Stimulated activated CD8-positive, alpha-beta memory T cell treated with anti-CD3 and anti-CD28 coated beads, Interleukin-15, amount 100 ng/mL, for 1 hour (primary cell): ENCODE results near the gene ATP2C1.

Source experiments
- DNase-seq: peaks from one replicate; pipeline ENCODE4 v3.0.0-alpha.2; 2020; ENCODE audit warnings: low read depth

The ATP2C1 gene

GRCh38 chr3:130895690-130896488, 2.0 kb downstream of the ATP2C1 start:
- no peak for DNase-seq

- no peak for DNase-seq
Measured at GRCh38 chr3:130897316-130897715, 3.4 kb downstream of the ATP2C1 start.

GRCh38 chr3:130900959-130901358, 7.1 kb downstream of the ATP2C1 start:
- DNase-seq = no peak

GRCh38 chr3:130901463-130902204, 7.8 kb downstream of the ATP2C1 start:
- DNase-seq = no peak

GRCh38 chr3:130903412-130903908, 9.6 kb downstream of the ATP2C1 start:
- DNase-seq = no peak

- DNase-seq = no peak
Measured at GRCh38 chr3:130904491-130904890, 10.6 kb downstream of the ATP2C1 start.

- no peak for DNase-seq
Measured at GRCh38 chr3:130905551-130905950, 11.7 kb downstream of the ATP2C1 start.

GRCh38 chr3:130906374-130906995, 12.6 kb downstream of the ATP2C1 start:
- no peak for DNase-seq

- no peak for DNase-seq
Measured at GRCh38 chr3:130907500-130907899, 13.6 kb downstream of the ATP2C1 start.

- DNase-seq = no peak
Measured at GRCh38 chr3:130907966-130908365, 14.1 kb downstream of the ATP2C1 start.

GRCh38 chr3:130915567-130916292, 21.8 kb downstream of the ATP2C1 start:
- DNase-seq = no peak

GRCh38 chr3:130916507-130917167, 22.8 kb downstream of the ATP2C1 start:
- no peak for DNase-seq

GRCh38 chr3:130918328-130918727, 24.4 kb downstream of the ATP2C1 start:
- no peak for DNase-seq

- no peak for DNase-seq
Measured at GRCh38 chr3:130925628-130926027, 31.7 kb downstream of the ATP2C1 start.

- no peak for DNase-seq
Measured at GRCh38 chr3:130926504-130926903, 32.6 kb downstream of the ATP2C1 start.

GRCh38 chr3:130929804-130930203, 35.9 kb downstream of the ATP2C1 start:
- DNase-seq = no peak

- no peak for DNase-seq
Measured at GRCh38 chr3:130932979-130933378, 39.1 kb downstream of the ATP2C1 start.

- DNase-seq = no peak
Measured at GRCh38 chr3:130933801-130934345, 40.0 kb downstream of the ATP2C1 start.

- no peak for DNase-seq
Measured at GRCh38 chr3:130934442-130935089, 40.7 kb downstream of the ATP2C1 start.

GRCh38 chr3:130935761-130936492, 42.0 kb downstream of the ATP2C1 start:
- no peak for DNase-seq
